ENCODE data around the gene NUAK1. TPM values are rescaled to one million over a fixed set of nuclear protein-coding genes. Genes with fewer than 3 reads are reported as not detected.

NUAK1 gene
- total RNA-seq, 2 experiments from 2014 or later = 0.03 TPM; not detected in 1

DNA sequence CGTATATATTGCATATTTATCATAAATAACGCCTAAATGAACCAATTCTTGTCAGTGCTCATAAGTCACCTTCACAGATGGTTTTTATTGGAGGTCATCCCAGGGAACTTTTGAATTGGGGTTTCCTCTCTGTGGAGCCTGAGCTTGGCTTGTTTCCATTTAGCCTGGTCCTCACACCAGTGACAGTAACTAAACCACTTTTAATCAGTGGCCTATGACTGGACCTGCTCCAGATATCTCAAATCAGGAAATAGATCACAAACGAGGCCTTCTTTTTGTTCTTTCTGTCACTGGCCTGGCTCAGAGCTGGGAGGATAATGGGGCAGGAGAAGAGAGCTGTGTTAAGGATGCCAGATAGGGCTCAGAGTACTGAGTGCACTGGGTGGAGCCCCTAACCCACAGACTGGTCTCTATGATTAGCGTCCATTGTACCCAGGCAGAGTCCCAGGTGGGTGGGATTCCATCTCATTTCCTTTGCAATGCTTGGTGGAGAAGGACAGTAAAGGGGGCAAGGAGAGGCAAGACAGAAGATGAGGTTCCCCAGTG lies 92.4 kb downstream of the NUAK1 start:
- H3K9me2 ChIP-seq (ENCODE audit: insufficient read depth, low read length) = no peaks in the 10 kb centered on the region
- no peak for DNase-seq (ENCODE audit: low spot score)
- BruUV-seq (replicated peaks) = no TSS peak

DNA sequence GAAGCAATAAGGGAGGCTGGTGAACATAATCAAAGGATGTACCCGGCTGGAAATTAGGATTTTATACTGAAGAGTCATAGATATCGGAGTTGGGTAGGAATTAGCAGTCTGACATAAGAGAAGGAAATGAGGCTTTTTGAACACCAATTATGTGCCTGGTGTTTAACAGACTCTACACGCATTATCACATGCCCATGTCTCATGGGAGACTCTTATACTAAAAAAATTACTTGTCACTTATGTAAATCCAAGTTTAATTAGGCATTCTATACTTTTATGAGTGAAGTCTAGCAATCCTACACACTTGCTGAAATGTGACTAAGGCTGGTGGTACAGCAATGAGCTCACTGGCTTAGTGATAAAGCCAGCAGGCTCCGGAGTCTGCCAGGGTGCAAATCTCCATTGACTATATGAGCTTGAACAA lies 93.5 kb downstream of the NUAK1 start:
- Histone ChIP-seq H4K20me1 (ENCODE audit: insufficient read depth, low read length) (no peaks in the 10 kb centered on the region), H3K4me2 (ENCODE audit: low read length) (no peak overlapping the region), H3K4me1 (ENCODE audit: insufficient read depth, low read length, poor library complexity, severe bottlenecking) (no peaks in the 10 kb centered on the region), H3K9me2 (ENCODE audit: insufficient read depth, low read length) (no peaks in the 10 kb centered on the region), H3K4me3 (ENCODE audit: low read depth, low read length, poor library complexity, severe bottlenecking) (no peak overlapping the region), H3K79me2 (ENCODE audit: insufficient read depth, low read depth, low read length) (no peaks in the 10 kb centered on the region), H3K9me3 (ENCODE audit: low read length) (no peaks in the 10 kb centered on the region), H3K36me3 (ENCODE audit: insufficient read depth, low read length) (no peaks in the 10 kb centered on the region), H2AFZ (ENCODE audit: low read length) (no peak overlapping the region), H3K27ac (ENCODE audit: low read depth, low read length, poor library complexity, severe bottlenecking) (no peak overlapping the region)
- intact Hi-C loops (cut with micrococcal nuclease; ENCODE audit: unreplicated experiment) = no loop called here
- TF ChIP-seq EZH2phosphoT487 (IDR thresholded peaks at IDR 0.05; ENCODE audit: borderline replicate concordance, low read depth, low read length) = no peak
- TF ChIP-seq, protein P1, sequence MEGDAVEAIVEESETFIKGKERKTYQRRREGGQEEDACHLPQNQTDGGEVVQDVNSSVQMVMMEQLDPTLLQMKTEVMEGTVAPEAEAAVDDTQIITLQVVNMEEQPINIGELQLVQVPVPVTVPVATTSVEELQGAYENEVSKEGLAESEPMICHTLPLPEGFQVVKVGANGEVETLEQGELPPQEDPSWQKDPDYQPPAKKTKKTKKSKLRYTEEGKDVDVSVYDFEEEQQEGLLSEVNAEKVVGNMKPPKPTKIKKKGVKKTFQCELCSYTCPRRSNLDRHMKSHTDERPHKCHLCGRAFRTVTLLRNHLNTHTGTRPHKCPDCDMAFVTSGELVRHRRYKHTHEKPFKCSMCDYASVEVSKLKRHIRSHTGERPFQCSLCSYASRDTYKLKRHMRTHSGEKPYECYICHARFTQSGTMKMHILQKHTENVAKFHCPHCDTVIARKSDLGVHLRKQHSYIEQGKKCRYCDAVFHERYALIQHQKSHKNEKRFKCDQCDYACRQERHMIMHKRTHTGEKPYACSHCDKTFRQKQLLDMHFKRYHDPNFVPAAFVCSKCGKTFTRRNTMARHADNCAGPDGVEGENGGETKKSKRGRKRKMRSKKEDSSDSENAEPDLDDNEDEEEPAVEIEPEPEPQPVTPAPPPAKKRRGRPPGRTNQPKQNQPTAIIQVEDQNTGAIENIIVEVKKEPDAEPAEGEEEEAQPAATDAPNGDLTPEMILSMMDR (conservative IDR thresholded peaks at IDR 0.05; ENCODE audit: low read length) = no peak
- ChIA-PET CTCF (ENCODE audit: unreplicated experiment) (no interaction called here), POLR2A (no interaction called here)
- DNase-seq (ENCODE audit: low spot score) = no peak
- no TSS peak for BruUV-seq (replicated peaks)

More for the DNA sequence above, 92.4 kb downstream of the NUAK1 start:
- Histone ChIP-seq H3K4me1 (ENCODE audit: insufficient read depth, low read length, poor library complexity, severe bottlenecking) (no peaks in the 10 kb centered on the region), H3K9me3 (ENCODE audit: low read length) (no peaks in the 10 kb centered on the region), H3K27ac (ENCODE audit: low read depth, low read length, poor library complexity, severe bottlenecking) (no peak overlapping the region), H3K4me3 (ENCODE audit: low read depth, low read length, poor library complexity, severe bottlenecking) (no peak overlapping the region), H2AFZ (ENCODE audit: low read length) (no peak overlapping the region), H4K20me1 (ENCODE audit: insufficient read depth, low read length) (no peaks in the 10 kb centered on the region), H3K4me2 (ENCODE audit: low read length) (no peak overlapping the region), H3K36me3 (ENCODE audit: insufficient read depth, low read length) (no peaks in the 10 kb centered on the region), H3K79me2 (ENCODE audit: insufficient read depth, low read depth, low read length) (no peaks in the 10 kb centered on the region)
- POLR2A ChIA-PET = interaction anchor here (0.6 to 0.9 kb wide), 2 partner anchors 168 to 276 kb away, joined by 3 to 4 read pairs; no protein-coding TSS in a partner anchor
- TF ChIP-seq, protein P1 (conservative IDR thresholded peaks at IDR 0.05; ENCODE audit: low read length) = no peak
- TF ChIP-seq EZH2phosphoT487 (IDR thresholded peaks at IDR 0.05; ENCODE audit: borderline replicate concordance, low read depth, low read length) = no peak
- intact Hi-C loops (cut with micrococcal nuclease; ENCODE audit: unreplicated experiment) = no loop called here
- CTCF ChIA-PET (ENCODE audit: unreplicated experiment) = no interaction called here

- TF ChIP-seq, protein P1 (conservative IDR thresholded peaks at IDR 0.05; ENCODE audit: low read length) = no peak
- TF ChIP-seq EZH2phosphoT487 (IDR thresholded peaks at IDR 0.05; ENCODE audit: borderline replicate concordance, low read depth, low read length) = no peak
- Histone ChIP-seq H3K9me3 (ENCODE audit: low read length) (no peaks in the 10 kb centered on the region), H3K79me2 (ENCODE audit: insufficient read depth, low read depth, low read length) (no peaks in the 10 kb centered on the region), H3K9me2 (ENCODE audit: insufficient read depth, low read length) (no peaks in the 10 kb centered on the region), H2AFZ (ENCODE audit: low read length) (no peak overlapping the region), H3K27ac (ENCODE audit: low read depth, low read length, poor library complexity, severe bottlenecking) (no peak overlapping the region), H3K4me1 (ENCODE audit: insufficient read depth, low read length, poor library complexity, severe bottlenecking) (no peaks in the 10 kb centered on the region), H3K4me3 (ENCODE audit: low read depth, low read length, poor library complexity, severe bottlenecking) (no peak overlapping the region), H3K4me2 (ENCODE audit: low read length) (no peak overlapping the region), H4K20me1 (ENCODE audit: insufficient read depth, low read length) (no peaks in the 10 kb centered on the region), H3K36me3 (ENCODE audit: insufficient read depth, low read length) (no peaks in the 10 kb centered on the region)
- DNase-seq (ENCODE audit: low spot score) = no peak
- ChIA-PET POLR2A (no interaction called here), CTCF (ENCODE audit: unreplicated experiment) (no interaction called here)
- BruUV-seq (replicated peaks) = no TSS peak
- intact Hi-C loops (cut with micrococcal nuclease; ENCODE audit: unreplicated experiment) = no loop called here
Measured at GRCh38 chr12:106044773-106045172, 94.0 kb downstream of the NUAK1 start.
